B cell (primary cell): ENCODE results near the gene LRRTM3. TPM values are rescaled to one million over a fixed set of nuclear protein-coding genes. Genes with fewer than 3 reads are reported as not detected.

Experiments used
- ATAC-seq: fragments of 200-7000 bp; cut with Tn5 transposase; one replicate; pipeline ENCODE4 v1.10.0; 2021; ENCODE audit warnings: low read depth, mild to moderate bottlenecking, moderate number of reproducible peaks, moderate library complexity
- CTCF ChIA-PET: fragments of 350-600 bp; sonication (Branson Sonifier 250); formaldehyde crosslinking; loops from one replicate; lab custom pipeline; 2021; ENCODE audit warnings: antibody characterized with exemption, inconsistent platforms; lab: Charles Lee
- POLR2A ChIA-PET: fragments of 350-600 bp; sonication (Branson Sonifier 250); formaldehyde crosslinking; loops from one replicate; lab custom pipeline; 2021; ENCODE audit warnings: antibody characterized with exemption; lab: Charles Lee
- DNase-seq: peaks from one replicate; pipeline ENCODE4 v3.0.0; 2013
- H2AFZ ChIP-seq: 2 replicates; pipeline ENCODE4 v1.6.1; 2012; ENCODE audit warnings: mild to moderate bottlenecking, low read depth, low read length; ENCODE audit not compliant: insufficient read depth, poor library complexity, severe bottlenecking
- H3K27ac ChIP-seq, 2 donors: 1 replicate in 1 of 2; 2 replicates in 1 of 2; pipeline ENCODE4 v1.5.1; 2012 to 2013; ENCODE audit warnings: low read length in 2 of 2, mild to moderate bottlenecking in 2 of 2, moderate library complexity in 1 of 2
- H3K27me3 ChIP-seq, 4 experiments: fragments of 200-600 bp in 1 of 4; sonication (generic) in 1 of 4; replicated peaks in 1 of 4; 1 replicate in 2 of 4; 2 replicates in 2 of 4; pipeline versions ENCODE4 v1.6.1 to v1.7.0; 2013 to 2016; ENCODE audit warnings: low read length in 3 of 4, mild to moderate bottlenecking in 2 of 4, mixed read lengths in 1 of 4, moderate library complexity in 1 of 4; ENCODE audit not compliant: insufficient read depth in 4 of 4, control insufficient read depth in 3 of 4; ENCODE audit errors: control extremely low read depth in 1 of 4
- H3K36me3 ChIP-seq, 2 experiments: replicated peaks in 1 of 2; 1 replicate in 1 of 2; 2 replicates in 1 of 2; pipeline versions ENCODE4 v1.6.1 to v1.7.1; 2013; ENCODE audit warnings: low read length in 1 of 2; ENCODE audit not compliant: insufficient read depth in 2 of 2, control insufficient read depth in 1 of 2; ENCODE audit errors: control extremely low read depth in 1 of 2, extremely low read depth in 1 of 2
- H3K4me1 ChIP-seq, 2 donors: fragments of 200-600 bp in 1 of 2; sonication (generic) in 1 of 2; 1 replicate in 1 of 2; 2 replicates in 1 of 2; pipeline versions ENCODE4 v1.5.1 to v1.6.1; 2013 to 2017; ENCODE audit warnings: low read length in 2 of 2; ENCODE audit not compliant: control insufficient read depth in 2 of 2, insufficient read depth in 2 of 2
- H3K4me2 ChIP-seq: replicated peaks from 2 replicates; pipeline ENCODE3; 2012; ENCODE audit warnings: mild to moderate bottlenecking, low read depth, low read length; ENCODE audit not compliant: poor library complexity, severe bottlenecking
- H3K4me3 ChIP-seq, 5 experiments: fragments of 200-600 bp in 1 of 5; sonication (generic) in 1 of 5; 1 replicate in 3 of 5; 2 replicates in 2 of 5; pipeline versions ENCODE4 v1.5.1 to v1.7.0; 2011 to 2016; ENCODE audit warnings: low read length in 4 of 5, mild to moderate bottlenecking in 4 of 5, low read depth in 2 of 5, control low read depth in 1 of 5, moderate library complexity in 1 of 5; ENCODE audit not compliant: insufficient read depth in 1 of 5; ENCODE audit errors: control extremely low read depth in 1 of 5, extremely low read depth in 1 of 5
- H3K79me2 ChIP-seq: fragments of 200-600 bp; sonication (generic); one replicate; pipeline ENCODE4 v1.6.0; 2016; ENCODE audit warnings: low read length; ENCODE audit not compliant: control insufficient read depth, insufficient read depth
- H3K9ac ChIP-seq: fragments of 200-600 bp; sonication (generic); 2 replicates; pipeline ENCODE4 v1.6.1; 2017; ENCODE audit warnings: mild to moderate bottlenecking, low read length, moderate library complexity
- H3K9me3 ChIP-seq, 3 donors: one replicate each; pipeline versions ENCODE4 v1.6.1 to v1.7.1; 2013; ENCODE audit warnings: low read length in 2 of 3; ENCODE audit not compliant: control insufficient read depth in 2 of 3, insufficient read depth in 1 of 3; ENCODE audit errors: control extremely low read depth in 1 of 3
- H4K20me1 ChIP-seq: 2 replicates; pipeline ENCODE4 v1.6.0; 2012; ENCODE audit warnings: mild to moderate bottlenecking, low read length; ENCODE audit not compliant: insufficient read depth, control insufficient read depth, poor library complexity, severe bottlenecking
- H3K27ac Mint-ChIP-seq: one replicate; pipeline ENCODE4 v1.8.0; 2021; ENCODE audit warnings: mixed read lengths
- H3K27me3 Mint-ChIP-seq: one replicate; pipeline ENCODE4 v1.8.0; 2021; ENCODE audit warnings: mixed read lengths
- H3K4me1 Mint-ChIP-seq: one replicate; pipeline ENCODE4 v1.8.0; 2021; ENCODE audit warnings: mixed read lengths
- H3K4me3 Mint-ChIP-seq: one replicate; pipeline ENCODE4 v1.8.0; 2021; ENCODE audit warnings: mixed read lengths
- H3K9me3 Mint-ChIP-seq: one replicate; pipeline ENCODE4 v1.8.0; 2022; ENCODE audit warnings: mixed read lengths; ENCODE audit not compliant: insufficient read depth
- CTCF ChIP-seq: fragments of 200-600 bp; IDR thresholded peaks from one replicate; pipeline ENCODE4 v1.8.0; 2022; ENCODE audit warnings: antibody characterized with exemption, mild to moderate bottlenecking
- EZH2 ChIP-seq: IDR thresholded peaks from 2 replicates; pipeline ENCODE4 v1.6.1; 2012; ENCODE audit warnings: borderline replicate concordance, low read depth, mild to moderate bottlenecking, moderate library complexity, low read length; ENCODE audit not compliant: insufficient read depth, poor library complexity, severe bottlenecking
- WGBS: methylation state at CpG from one replicate; pipeline ENCODE4 v1.1.5; 2013; ENCODE audit warnings: missing lambda C conversion rate; ENCODE audit not compliant: insufficient coverage; 5-methylcytosine and 5-hydroxymethylcytosine counted together
- intact Hi-C: fragments of 100-400 bp; cut with micrococcal nuclease; formaldehyde crosslinking; loops from one replicate; pipeline ENCODE4 v1.10.0; 2022
- polyA plus RNA-seq: library from polyadenylated mRNA; depleted of rRNA; stranded (reverse); fragments of >200 nt; gene quantifications from 2 replicates; pipeline ENCODE4 v1.2.3, GENCODE V29; 2012
- total RNA-seq, 2 donors: library from RNA; stranded (reverse); fragments of 120-200 nt in 1 of 2; gene quantifications; 1 replicate in 1 of 2; 2 replicates in 1 of 2; pipeline versions ENCODE4 v1.2.3 to v1.2.4, GENCODE V29; 2013 to 2022

Gene LRRTM3
- total and polyA plus RNA-seq, 2 donors (not counting 1 experiment from before 2014, with no cell fraction given) = not detected

- Mint-ChIP-seq H3K27ac (no peak overlapping the region), H3K9me3 (no peaks in the 10 kb centered on the region), H3K4me1 (no peaks in the 10 kb centered on the region), H3K4me3 (no peak overlapping the region), H3K27me3 (no peaks in the 10 kb centered on the region)
- H2AFZ ChIP-seq = no peak overlapping the region
- H3K27ac ChIP-seq = no peak overlapping the region
- H3K4me1 ChIP-seq = no peaks in the 10 kb centered on the region
- POLR2A ChIA-PET = no interaction called here
- no peaks in the 10 kb centered on the region for H4K20me1 ChIP-seq
- DNase-seq (no peak), ATAC-seq (no peak)
- WGBS = no CpG with 5 or more reads among the region's 3 CpGs
- H3K4me2 ChIP-seq = no peak overlapping the region
- no peaks in the 10 kb centered on the region for H3K9me3 ChIP-seq
- intact Hi-C loops = no loop called here
- TF ChIP-seq EZH2 (no peak), CTCF (no peak)
- H3K79me2 ChIP-seq = no peaks in the 10 kb centered on the region
- no peaks in the 10 kb centered on the region for H3K27me3 ChIP-seq
- H3K36me3 ChIP-seq = no peaks in the 10 kb centered on the region
- H3K9ac ChIP-seq = no peak overlapping the region
- CTCF ChIA-PET = no interaction called here
- H3K4me3 ChIP-seq = no peak overlapping the region
These were observed 74.1 kb downstream of the LRRTM3 start for GRCh38 chr10:66999762-67000545.

- Mint-ChIP-seq H3K4me1 (no peaks in the 10 kb centered on the region), H3K4me3 (no peak overlapping the region), H3K27ac (no peak overlapping the region), H3K27me3 (no peaks in the 10 kb centered on the region), H3K9me3 (no peaks in the 10 kb centered on the region)
- Histone ChIP-seq H3K9me3 (no peaks in the 10 kb centered on the region), H4K20me1 (no peaks in the 10 kb centered on the region), H3K4me1 (no peaks in the 10 kb centered on the region), H3K4me3 (no peak overlapping the region), H3K27ac (no peak overlapping the region), H3K36me3 (no peaks in the 10 kb centered on the region), H3K4me2 (no peak overlapping the region), H3K9ac (no peak overlapping the region), H3K79me2 (no peaks in the 10 kb centered on the region), H3K27me3 (no peaks in the 10 kb centered on the region), H2AFZ (no peak overlapping the region)
- POLR2A ChIA-PET = no interaction called here
- TF ChIP-seq EZH2 = no peak
- TF ChIP-seq CTCF = no peak
- DNase-seq = no peak
- ATAC-seq = no peak
- WGBS = no CpG with 5 or more reads among the region's 2 CpGs
- intact Hi-C loops = no loop called here
- CTCF ChIA-PET = interaction anchor here (1.0 kb wide), 1 partner anchor 73 kb away, joined by 3 read pairs; no protein-coding TSS in a partner anchor
These were observed 78.9 kb downstream of the LRRTM3 start for GRCh38 chr10:67004690-67005089.
